HUES6 (cell line): ENCODE data around the gene ROR1.

Experiments used
- H3K27ac ChIP-seq: 2 replicates; pipeline ENCODE4 v1.7.0; 2013; ENCODE audit warnings: low read depth, mild to moderate bottlenecking, low read length, inconsistent platforms
- H3K27me3 ChIP-seq: 2 replicates; pipeline ENCODE4 v1.6.1; 2013; ENCODE audit warnings: low read length; ENCODE audit not compliant: control insufficient read depth, insufficient read depth
- H3K36me3 ChIP-seq: 2 replicates; pipeline ENCODE4 v1.6.1; 2013; ENCODE audit warnings: low read length; ENCODE audit not compliant: control insufficient read depth, insufficient read depth
- H3K4me1 ChIP-seq: 2 replicates; pipeline ENCODE4 v1.6.1; 2013; ENCODE audit warnings: low read length; ENCODE audit not compliant: control insufficient read depth, insufficient read depth
- H3K4me3 ChIP-seq: 2 replicates; pipeline ENCODE4 v1.5.1; 2013; ENCODE audit warnings: low read depth, low read length
- H3K9ac ChIP-seq: one replicate; pipeline ENCODE4 v1.6.1; 2013; ENCODE audit warnings: mild to moderate bottlenecking, low read length
- H3K9me3 ChIP-seq: 2 replicates; pipeline ENCODE4 v1.6.1; 2013; ENCODE audit warnings: low read depth, low read length; ENCODE audit not compliant: control insufficient read depth, insufficient read depth

The ROR1 gene

GRCh38 chr1:64025051-64025450 is 251.2 kb downstream of the ROR1 start:
- Histone ChIP-seq H3K9ac (no peak overlapping the region), H3K4me3 (no peak overlapping the region), H3K4me1 (0 out of 2 replicates have a peak, but pooled peaks cover 1% of the 10 kb centered on the region), H3K27me3 (no peaks in the 10 kb centered on the region), H3K36me3 (no peaks in the 10 kb centered on the region), H3K27ac (no peak overlapping the region), H3K9me3 (peaks cover 12% of the 10 kb centered on the region; the same call in 1 of the 2 replicates)

GRCh38 chr1:64029037-64029436 is 255.2 kb downstream of the ROR1 start:
- H3K27ac ChIP-seq = no peak overlapping the region
- no peaks in the 10 kb centered on the region for H3K36me3 ChIP-seq
- no peaks in the 10 kb centered on the region for H3K27me3 ChIP-seq
- H3K4me3 ChIP-seq = no peak overlapping the region
- H3K9ac ChIP-seq = no peak overlapping the region
- H3K4me1 ChIP-seq = no peaks in the 10 kb centered on the region
- H3K9me3 ChIP-seq = peaks cover 12% of the 10 kb centered on the region; the same call in 1 of the 2 replicates

- H3K36me3 ChIP-seq = no peaks in the 10 kb centered on the region
- H3K9me3 ChIP-seq = peaks cover 12% of the 10 kb centered on the region; the same call in 1 of the 2 replicates
- no peaks in the 10 kb centered on the region for H3K27me3 ChIP-seq
- H3K9ac ChIP-seq = no peak overlapping the region
- no peak overlapping the region for H3K4me3 ChIP-seq
- no peaks in the 10 kb centered on the region for H3K4me1 ChIP-seq
- H3K27ac ChIP-seq = no peak overlapping the region
Measured at GRCh38 chr1:64030411-64030810, 256.6 kb downstream of the ROR1 start.

GRCh38 chr1:64031236-64031635 is 257.4 kb downstream of the ROR1 start:
- H3K9me3 ChIP-seq = peaks cover 12% of the 10 kb centered on the region; the same call in 1 of the 2 replicates
- no peaks in the 10 kb centered on the region for H3K27me3 ChIP-seq
- H3K36me3 ChIP-seq = no peaks in the 10 kb centered on the region
- H3K4me3 ChIP-seq = no peak overlapping the region
- no peak overlapping the region for H3K9ac ChIP-seq
- H3K27ac ChIP-seq = no peak overlapping the region
- H3K4me1 ChIP-seq = no peaks in the 10 kb centered on the region

- Histone ChIP-seq H3K36me3 (no peaks in the 10 kb centered on the region), H3K9me3 (no peaks in the 10 kb centered on the region; the same call in 1 of the 2 replicates), H3K4me1 (peaks cover 14% of the 10 kb centered on the region), H3K9ac (no peak overlapping the region), H3K4me3 (no peak overlapping the region), H3K27ac (no peak overlapping the region), H3K27me3 (no peaks in the 10 kb centered on the region)
Measured at GRCh38 chr1:64033667-64034220, 259.9 kb downstream of the ROR1 start.

- Histone ChIP-seq H3K9ac (no peak overlapping the region), H3K27ac (no peak overlapping the region), H3K27me3 (no peaks in the 10 kb centered on the region), H3K4me3 (no peak overlapping the region), H3K4me1 (peaks cover 23% of the 10 kb centered on the region), H3K36me3 (no peaks in the 10 kb centered on the region), H3K9me3 (no peaks in the 10 kb centered on the region; the same call in 1 of the 2 replicates)
Measured at GRCh38 chr1:64036549-64036948, 262.7 kb downstream of the ROR1 start.

- peaks cover 28% of the 10 kb centered on the region for H3K4me1 ChIP-seq
- no peak overlapping the region for H3K9ac ChIP-seq
- H3K27ac ChIP-seq = no peak overlapping the region
- no peaks in the 10 kb centered on the region for H3K36me3 ChIP-seq
- no peak overlapping the region for H3K4me3 ChIP-seq
- H3K27me3 ChIP-seq = no peaks in the 10 kb centered on the region
- no peaks in the 10 kb centered on the region; the same call in 1 of the 2 replicates for H3K9me3 ChIP-seq
Measured at GRCh38 chr1:64038119-64038518, 264.3 kb downstream of the ROR1 start.

- no peak overlapping the region for H3K9ac ChIP-seq
- no peaks in the 10 kb centered on the region for H3K36me3 ChIP-seq
- H3K4me3 ChIP-seq = no peak overlapping the region
- peaks cover 28% of the 10 kb centered on the region for H3K4me1 ChIP-seq
- no peaks in the 10 kb centered on the region; the same call in 1 of the 2 replicates for H3K9me3 ChIP-seq
- H3K27ac ChIP-seq = no peak overlapping the region
- H3K27me3 ChIP-seq = no peaks in the 10 kb centered on the region
Measured at GRCh38 chr1:64038965-64039364, 265.1 kb downstream of the ROR1 start.

GRCh38 chr1:64039390-64039926 is 265.6 kb downstream of the ROR1 start:
- Histone ChIP-seq H3K27ac (no peak overlapping the region), H3K9ac (no peak overlapping the region), H3K36me3 (no peaks in the 10 kb centered on the region), H3K27me3 (no peaks in the 10 kb centered on the region), H3K9me3 (no peaks in the 10 kb centered on the region; the same call in 1 of the 2 replicates), H3K4me3 (no peak overlapping the region), H3K4me1 (peaks cover 28% of the 10 kb centered on the region)

GRCh38 chr1:64041371-64042131 is 267.7 kb downstream of the ROR1 start:
- Histone ChIP-seq H3K27me3 (no peaks in the 10 kb centered on the region), H3K9me3 (no peaks in the 10 kb centered on the region; the same call in 1 of the 2 replicates), H3K36me3 (no peaks in the 10 kb centered on the region), H3K4me3 (no peak overlapping the region), H3K27ac (no peak overlapping the region), H3K9ac (no peak overlapping the region), H3K4me1 (peaks cover 39% of the 10 kb centered on the region)
